C4-2B (cell line): ENCODE data around the gene ARAP1.

Experiments
- CTCF ChIP-seq: fragments of 450-650 bp; conservative IDR thresholded peaks from 2 replicates; pipeline ENCODE4 v1.5.1; 2017; ENCODE audit warnings: mild to moderate bottlenecking
- ZFX ChIP-seq: fragments of 450-650 bp; IDR thresholded peaks from 2 replicates; pipeline ENCODE4 v1.6.1; 2017

DNA sequence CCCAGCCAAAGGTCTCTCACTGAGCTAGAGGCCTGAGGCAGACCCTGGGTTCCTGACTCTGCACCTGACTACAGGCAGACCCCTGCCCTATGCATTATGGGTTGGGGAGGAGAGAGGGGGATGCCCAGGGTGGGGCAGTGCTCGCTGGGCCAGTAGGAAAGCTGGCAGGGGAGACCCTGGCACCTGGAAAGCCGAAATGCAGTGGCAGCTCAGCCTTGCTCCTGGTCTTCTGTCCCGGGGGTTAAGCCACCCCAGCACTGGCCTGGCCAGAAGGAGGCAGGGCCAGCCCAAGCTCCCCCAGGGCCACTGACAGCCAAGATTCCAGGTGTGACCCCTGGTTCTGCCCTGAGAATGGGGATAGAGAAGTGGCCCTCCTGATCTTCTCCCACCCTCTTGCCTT is 5.4 kb downstream of the ARAP1 start:
- TF ChIP-seq CTCF: no peak
- TF ChIP-seq ZFX: no peak
